Hepatocyte (in vitro differentiated cells): ENCODE measurements around the gene PDE4B.

ENCODE experiments used
- CTCF ChIP-seq: fragments of 200-600 bp; sonication (generic); IDR thresholded peaks from 2 replicates; pipeline ENCODE4 v1.5.1; 2016; ENCODE audit warnings: antibody characterized with exemption, mild to moderate bottlenecking; ENCODE audit not compliant: poor library complexity
- EZH2 ChIP-seq: fragments of 200-600 bp; sonication (generic); IDR thresholded peaks from 2 replicates; pipeline ENCODE4 v1.6.1; 2016; ENCODE audit warnings: antibody characterized with exemption, mild to moderate bottlenecking, borderline replicate concordance
- EZH2phosphoT487 ChIP-seq: fragments of 200-600 bp; sonication (generic); IDR thresholded peaks from one replicate; pipeline ENCODE4 v1.6.1; 2018; ENCODE audit warnings: antibody characterized with exemption, mild to moderate bottlenecking, low read depth, moderate library complexity; ENCODE audit not compliant: unreplicated experiment, severe bottlenecking

GRCh38 chr1:65994223-65994622 lies 201.5 kb downstream of the PDE4B start:
- TF ChIP-seq CTCF (no peak), EZH2 (no peak), EZH2phosphoT487 (no peak)
